ENCODE data around the gene SHC1. TPM values are rescaled to one million over a fixed set of nuclear protein-coding genes. Genes with fewer than 3 reads are reported as not detected.

SHC1 gene
- total RNA-seq, 1 donor from 2014 or later, result 69.0 TPM

GRCh38 chr1:154983776-154984466, 13.4 kb upstream of the SHC1 start:
- H3K4me2 ChIP-seq, result peak overlapping the region; percentile 97
- H3K9me3 ChIP-seq (ENCODE audit: low read depth), result no peaks in the 10 kb centered on the region
- H3F3A ChIP-seq (ENCODE audit: low read depth), result peaks cover 34% of the 10 kb centered on the region
- no peak overlapping the region for H2AFZ ChIP-seq (replicated peaks)
- H4K20me1 ChIP-seq (ENCODE audit: low read depth), result peaks cover 13% of the 10 kb centered on the region
- TF ChIP-seq EZH2 (IDR thresholded peaks at IDR 0.05) (no peak), EZH2phosphoT487 (IDR thresholded peaks at IDR 0.05) (no peak)
- TF ChIP-seq, protein P1, sequence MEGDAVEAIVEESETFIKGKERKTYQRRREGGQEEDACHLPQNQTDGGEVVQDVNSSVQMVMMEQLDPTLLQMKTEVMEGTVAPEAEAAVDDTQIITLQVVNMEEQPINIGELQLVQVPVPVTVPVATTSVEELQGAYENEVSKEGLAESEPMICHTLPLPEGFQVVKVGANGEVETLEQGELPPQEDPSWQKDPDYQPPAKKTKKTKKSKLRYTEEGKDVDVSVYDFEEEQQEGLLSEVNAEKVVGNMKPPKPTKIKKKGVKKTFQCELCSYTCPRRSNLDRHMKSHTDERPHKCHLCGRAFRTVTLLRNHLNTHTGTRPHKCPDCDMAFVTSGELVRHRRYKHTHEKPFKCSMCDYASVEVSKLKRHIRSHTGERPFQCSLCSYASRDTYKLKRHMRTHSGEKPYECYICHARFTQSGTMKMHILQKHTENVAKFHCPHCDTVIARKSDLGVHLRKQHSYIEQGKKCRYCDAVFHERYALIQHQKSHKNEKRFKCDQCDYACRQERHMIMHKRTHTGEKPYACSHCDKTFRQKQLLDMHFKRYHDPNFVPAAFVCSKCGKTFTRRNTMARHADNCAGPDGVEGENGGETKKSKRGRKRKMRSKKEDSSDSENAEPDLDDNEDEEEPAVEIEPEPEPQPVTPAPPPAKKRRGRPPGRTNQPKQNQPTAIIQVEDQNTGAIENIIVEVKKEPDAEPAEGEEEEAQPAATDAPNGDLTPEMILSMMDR (IDR thresholded peaks at IDR 0.05), result no peak
- DNase-seq (ENCODE audit: low spot score), result no peak
- Mint-ChIP-seq H3K4me1 (peaks cover 8% of the 10 kb centered on the region), H3K4me3 (no peak overlapping the region), H3K9me3 (no peaks in the 10 kb centered on the region), H3K36me3 (peaks cover 17% of the 10 kb centered on the region), H3K27me3 (ENCODE audit: insufficient read depth, low read depth) (peaks cover 5% of the 10 kb centered on the region), H3K27ac (peak overlapping the region; percentile 31)
- H3K79me2 ChIP-seq (ENCODE audit: low read depth), result peaks cover 96% of the 10 kb centered on the region
- peak overlapping the region; percentile 91 for H3K9ac ChIP-seq
- no peak overlapping the region for H3K27ac ChIP-seq
- peaks cover 15% of the 10 kb centered on the region for H3K4me1 ChIP-seq
- H3K4me3 ChIP-seq, result peak overlapping the region; percentile 87
- no peaks in the 10 kb centered on the region for H3K27me3 ChIP-seq
- peaks cover 7% of the 10 kb centered on the region for H3K36me3 ChIP-seq

- Histone ChIP-seq H3K36me3 (peaks cover 9% of the 10 kb centered on the region), H4K20me1 (ENCODE audit: low read depth) (peaks cover 8% of the 10 kb centered on the region), H3K9ac (peak within 1 kb of the TSS; percentile 91), H3F3A (ENCODE audit: low read depth) (peaks cover 38% of the 10 kb centered on the region), H3K9me3 (ENCODE audit: low read depth) (no peaks in the 10 kb centered on the region), H3K27ac (no peak within 1 kb of the TSS), H3K79me2 (ENCODE audit: low read depth) (peaks cover 92% of the 10 kb centered on the region), H3K4me2 (peak within 1 kb of the TSS; percentile 97), H2AFZ (replicated peaks) (no peak within 1 kb of the TSS), H3K4me1 (peaks cover 15% of the 10 kb centered on the region), H3K4me3 (peak within 1 kb of the TSS; percentile 87), H3K27me3 (no peaks in the 10 kb centered on the region)
- Mint-ChIP-seq H3K27me3 (ENCODE audit: insufficient read depth, low read depth) (peaks cover 4% of the 10 kb centered on the region), H3K27ac (peak within 1 kb of the TSS; percentile 31), H3K4me3 (no peak within 1 kb of the TSS), H3K9me3 (no peaks in the 10 kb centered on the region), H3K36me3 (peaks cover 13% of the 10 kb centered on the region), H3K4me1 (peaks cover 7% of the 10 kb centered on the region)
- no peak for TF ChIP-seq EZH2phosphoT487 (IDR thresholded peaks at IDR 0.05)
- TF ChIP-seq, protein P1 (IDR thresholded peaks at IDR 0.05), result no peak
- peak; percentile 100 for DNase-seq (ENCODE audit: low spot score)
These were observed 12.5 kb upstream of the SHC1 start, which contains the start of gene FLAD1 for GRCh38 chr1:154982897-154983648. Gene FLAD1, plus strand, starts transcription at chr1:154983344. Its CDS starts 351 bp downstream, at chr1:154983695.

GRCh38 chr1:154982341-154982740, 11.8 kb upstream of the SHC1 start:
- DNase-seq (ENCODE audit: low spot score), result no peak
- Histone ChIP-seq H4K20me1 (ENCODE audit: low read depth) (peaks cover 10% of the 10 kb centered on the region), H3K4me1 (peaks cover 15% of the 10 kb centered on the region), H3K27me3 (no peaks in the 10 kb centered on the region), H3K9me3 (ENCODE audit: low read depth) (no peaks in the 10 kb centered on the region), H3K9ac (peak overlapping the region; percentile 7), H3K79me2 (ENCODE audit: low read depth) (peaks cover 92% of the 10 kb centered on the region), H3K27ac (no peak overlapping the region), H3F3A (ENCODE audit: low read depth) (peaks cover 39% of the 10 kb centered on the region), H3K4me2 (peak overlapping the region; percentile 80), H3K4me3 (peak overlapping the region; percentile 87), H2AFZ (replicated peaks) (no peak overlapping the region), H3K36me3 (peaks cover 14% of the 10 kb centered on the region)
- Mint-ChIP-seq H3K4me1 (peaks cover 10% of the 10 kb centered on the region), H3K4me3 (no peak overlapping the region), H3K27ac (no peak overlapping the region), H3K27me3 (ENCODE audit: insufficient read depth, low read depth) (peaks cover 4% of the 10 kb centered on the region), H3K36me3 (peaks cover 14% of the 10 kb centered on the region), H3K9me3 (no peaks in the 10 kb centered on the region)
- TF ChIP-seq EZH2 (IDR thresholded peaks at IDR 0.05), result no peak
- TF ChIP-seq EZH2phosphoT487 (IDR thresholded peaks at IDR 0.05), result no peak
- TF ChIP-seq, protein P1 (IDR thresholded peaks at IDR 0.05), result no peak

Data from neural progenitor cell (in vitro differentiated cells).